D721Med (cell line): Measurements from ENCODE around the gene CPB2.

Source experiments
- DNase-seq: peaks from one replicate; pipeline ENCODE4 v3.0.0; 2011; ENCODE audit warnings: low spot score; ENCODE audit not compliant: insufficient read length
- FAIRE-seq: peaks from 2 replicates; lab custom pipeline; 2011; peaks lifted over from hg19 to GRCh38; lab: Jason Lieb, UNC
- TF ChIP-seq, protein P1 (sequence below): IDR thresholded peaks from 2 replicates; pipeline ENCODE4 v1.5.1; 2012; ENCODE audit warnings: mild to moderate bottlenecking, control low read depth; ENCODE audit not compliant: insufficient read depth; ENCODE audit errors: missing control alignments

CPB2 gene

GRCh38 chr13:46038296-46038695 is 66.5 kb downstream of the CPB2 start:
- TF ChIP-seq, protein P1, sequence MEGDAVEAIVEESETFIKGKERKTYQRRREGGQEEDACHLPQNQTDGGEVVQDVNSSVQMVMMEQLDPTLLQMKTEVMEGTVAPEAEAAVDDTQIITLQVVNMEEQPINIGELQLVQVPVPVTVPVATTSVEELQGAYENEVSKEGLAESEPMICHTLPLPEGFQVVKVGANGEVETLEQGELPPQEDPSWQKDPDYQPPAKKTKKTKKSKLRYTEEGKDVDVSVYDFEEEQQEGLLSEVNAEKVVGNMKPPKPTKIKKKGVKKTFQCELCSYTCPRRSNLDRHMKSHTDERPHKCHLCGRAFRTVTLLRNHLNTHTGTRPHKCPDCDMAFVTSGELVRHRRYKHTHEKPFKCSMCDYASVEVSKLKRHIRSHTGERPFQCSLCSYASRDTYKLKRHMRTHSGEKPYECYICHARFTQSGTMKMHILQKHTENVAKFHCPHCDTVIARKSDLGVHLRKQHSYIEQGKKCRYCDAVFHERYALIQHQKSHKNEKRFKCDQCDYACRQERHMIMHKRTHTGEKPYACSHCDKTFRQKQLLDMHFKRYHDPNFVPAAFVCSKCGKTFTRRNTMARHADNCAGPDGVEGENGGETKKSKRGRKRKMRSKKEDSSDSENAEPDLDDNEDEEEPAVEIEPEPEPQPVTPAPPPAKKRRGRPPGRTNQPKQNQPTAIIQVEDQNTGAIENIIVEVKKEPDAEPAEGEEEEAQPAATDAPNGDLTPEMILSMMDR, result no peak
- FAIRE-seq, result no peak
- DNase-seq, result no peak

DNA sequence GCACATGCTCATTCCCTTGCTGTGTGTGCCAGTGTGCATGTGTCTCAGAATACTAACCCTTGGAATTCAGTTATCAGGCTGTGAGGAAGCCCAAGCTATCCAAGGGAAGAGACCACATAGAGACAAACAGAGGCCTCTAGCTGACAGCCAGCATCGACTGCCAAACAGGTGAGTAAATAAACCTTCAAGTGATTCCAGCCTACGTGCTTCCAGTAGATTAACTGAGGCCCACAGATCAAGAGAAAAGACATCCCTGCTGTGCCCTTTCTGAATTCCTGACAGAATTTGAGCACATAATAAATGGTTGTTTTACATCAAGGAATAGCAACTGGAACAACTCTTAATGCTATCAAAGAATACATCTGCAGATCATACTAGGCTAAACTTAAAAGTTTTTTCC is 69.8 kb downstream of the CPB2 start:
- TF ChIP-seq, protein P1, result no peak
- FAIRE-seq, result no peak
- no peak for DNase-seq

GRCh38 chr13:46032341-46032740 is 72.5 kb downstream of the CPB2 start:
- no peak for FAIRE-seq
- TF ChIP-seq, protein P1, result no peak
- DNase-seq, result no peak

GRCh38 chr13:46031581-46032263 is 73.1 kb downstream of the CPB2 start:
- FAIRE-seq (no peak), DNase-seq (no peak)
- TF ChIP-seq, protein P1, result no peak

- DNase-seq (no peak), FAIRE-seq (no peak)
- TF ChIP-seq, protein P1, result no peak
These were observed 79.7 kb downstream of the CPB2 start for GRCh38 chr13:46025157-46025556.

DNA sequence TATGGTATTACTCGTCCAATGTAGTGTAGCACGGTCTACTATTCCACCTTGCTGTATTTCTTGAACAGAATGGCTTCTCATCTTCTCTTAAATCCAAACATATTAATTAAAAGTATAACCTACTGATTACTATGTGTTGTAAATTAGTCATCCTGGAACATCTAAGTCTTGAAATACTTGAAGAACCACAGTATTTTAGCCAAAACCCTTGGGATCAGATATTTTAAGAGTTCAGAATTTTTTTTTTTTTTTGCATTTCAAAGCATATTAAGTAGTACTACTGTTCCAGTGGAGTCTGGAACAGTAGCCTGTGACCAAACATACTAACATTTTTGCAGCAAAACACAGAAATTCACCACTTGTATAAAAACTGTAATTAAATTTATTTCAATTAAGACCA is 82.4 kb downstream of the CPB2 start:
- DNase-seq, result no peak
- FAIRE-seq, result no peak
- TF ChIP-seq, protein P1, result no peak

- DNase-seq (no peak), FAIRE-seq (no peak)
- TF ChIP-seq, protein P1, result no peak
These were observed 88.6 kb downstream of the CPB2 start for GRCh38 chr13:46016216-46016615.
